ENCODE data around the gene PLCB1.

Gene PLCB1

DNA sequence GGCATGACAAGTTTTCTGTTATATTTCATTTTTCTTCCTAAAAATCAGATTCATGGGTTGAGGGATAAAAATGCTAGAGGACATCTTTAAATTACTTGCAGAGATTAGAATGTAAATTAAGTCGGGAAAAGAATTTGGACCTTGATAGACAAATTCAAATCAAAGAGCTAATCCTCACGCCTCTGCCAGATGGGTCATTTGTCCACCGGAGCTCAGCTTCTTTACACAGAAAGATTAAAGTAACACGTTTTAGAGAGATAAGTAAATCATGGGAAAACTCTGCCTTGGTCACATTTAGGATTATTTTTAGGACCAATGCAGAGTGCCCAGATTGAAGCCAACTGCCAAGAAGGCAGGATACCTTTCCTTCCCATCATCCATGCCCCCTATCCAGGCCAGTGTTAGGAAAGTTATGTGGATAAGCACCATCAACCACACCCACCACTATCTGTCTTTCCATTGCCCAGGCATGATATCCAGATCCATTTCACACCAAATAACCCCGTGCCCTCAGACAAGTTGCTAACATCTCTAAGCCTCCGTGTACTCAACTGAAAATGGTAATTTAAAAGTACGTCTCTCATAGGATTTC, 539.4 kb downstream of the PLCB1 start:
- no peak for DNase-seq

DNA sequence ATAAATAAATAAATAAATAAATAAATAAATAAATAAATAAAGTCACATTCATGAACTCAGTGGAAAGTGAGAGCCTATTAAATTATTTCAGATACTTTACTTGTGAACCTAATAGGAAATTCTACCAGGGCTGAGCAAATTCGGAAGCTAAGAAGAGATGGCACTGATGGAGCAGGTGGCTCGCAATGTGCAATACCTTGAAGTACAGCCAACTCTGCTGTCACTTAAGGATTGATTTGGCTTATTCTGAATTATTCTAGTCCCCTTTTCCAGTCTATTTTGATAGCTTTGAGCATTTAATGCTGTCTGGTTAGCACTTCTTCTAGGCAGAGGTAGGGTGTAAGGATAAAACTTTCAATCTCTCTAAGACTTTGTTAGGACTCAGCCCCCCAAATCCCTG, 541.0 kb downstream of the PLCB1 start:
- no peak for DNase-seq

DNA sequence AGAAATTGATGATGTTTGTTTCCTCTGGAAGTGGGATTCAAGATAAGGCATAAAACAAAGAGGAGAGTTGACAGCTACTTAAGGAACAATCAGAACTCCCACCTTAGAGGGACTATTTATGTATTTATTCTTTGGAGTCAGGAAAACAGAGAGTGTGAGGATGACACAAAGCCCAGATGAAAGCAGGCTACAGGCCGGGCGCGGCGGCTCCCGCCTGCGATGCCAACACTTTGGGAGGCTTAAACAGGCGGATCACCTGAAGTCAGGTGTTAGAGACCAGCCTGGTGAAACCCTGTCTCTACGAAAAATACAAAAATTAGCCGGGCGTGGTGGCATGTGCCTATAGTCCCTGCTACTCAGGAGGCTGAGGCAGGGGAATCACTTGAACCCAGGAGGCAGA, 543.8 kb downstream of the PLCB1 start:
- no peak for DNase-seq

DNA sequence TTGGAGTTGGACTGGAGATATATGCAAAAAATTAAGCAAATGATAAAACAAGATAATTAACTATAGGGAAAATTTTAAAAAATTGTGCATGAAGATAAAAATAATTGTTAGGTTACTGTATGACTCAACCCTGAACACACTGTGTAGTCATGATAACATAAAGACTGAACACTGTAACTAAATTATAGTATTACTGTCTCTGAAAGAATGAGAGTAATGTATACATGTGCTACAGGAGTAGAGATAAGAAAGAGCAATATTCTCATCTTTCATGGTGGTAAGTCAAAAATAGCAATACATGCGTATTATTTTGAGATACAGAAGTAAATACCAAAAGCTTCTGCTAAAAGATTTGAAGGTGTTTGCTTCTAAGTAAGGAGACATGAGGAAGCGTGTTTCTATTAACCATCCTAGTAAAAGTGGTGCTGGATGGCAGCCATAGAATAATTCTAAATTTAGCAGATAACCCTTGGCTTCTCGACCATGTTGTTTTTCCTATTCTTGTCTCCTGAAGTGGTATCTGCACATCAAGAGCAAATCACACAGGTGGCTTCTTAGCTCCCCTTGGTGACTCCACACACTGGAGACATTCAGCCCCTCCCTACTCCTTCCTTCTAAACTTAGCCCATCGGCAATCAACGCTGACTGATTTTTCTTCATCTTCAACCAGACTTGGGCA, 546.2 kb downstream of the PLCB1 start:
- no peak for DNase-seq

DNA sequence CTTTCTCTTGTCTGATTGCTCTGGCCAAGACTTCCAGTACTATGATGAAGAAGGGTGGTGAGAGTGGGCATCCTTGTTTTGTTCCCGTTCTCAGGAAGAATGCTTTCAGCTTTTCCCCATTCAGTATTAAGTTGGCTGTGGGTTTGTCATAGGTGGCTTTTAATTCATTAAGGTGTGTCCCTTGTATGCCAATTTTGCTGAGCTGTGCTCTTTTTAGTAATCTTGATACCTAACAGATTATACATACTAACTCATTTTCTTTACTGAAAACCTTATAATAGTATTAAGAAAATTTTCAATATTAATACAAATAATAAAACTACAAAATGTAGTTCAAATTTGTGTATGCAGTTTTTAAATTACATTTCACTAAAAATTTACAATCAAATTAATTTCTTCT, 557.3 kb downstream of the PLCB1 start:
- DNase-seq = no peak

DNA sequence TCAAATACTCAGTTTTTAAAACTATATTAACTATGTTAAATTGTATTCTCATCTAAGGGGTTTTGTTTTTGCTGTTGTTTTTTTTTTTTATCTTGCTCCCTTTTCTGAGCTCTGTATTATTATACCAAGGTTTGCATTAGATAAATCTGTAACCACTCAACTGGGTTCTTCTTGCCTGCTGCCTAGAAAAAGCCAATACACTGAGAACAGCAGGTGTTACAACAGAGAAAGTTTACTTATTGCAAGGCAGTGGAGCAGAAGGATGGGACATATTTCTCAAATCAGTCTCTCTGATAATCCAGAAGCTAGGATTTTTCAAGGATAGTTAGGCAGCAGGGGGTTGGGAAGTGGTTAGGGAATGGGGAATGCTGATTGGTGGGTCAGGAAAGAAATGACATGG, 558.0 kb downstream of the PLCB1 start:
- DNase-seq = no peak

DNA sequence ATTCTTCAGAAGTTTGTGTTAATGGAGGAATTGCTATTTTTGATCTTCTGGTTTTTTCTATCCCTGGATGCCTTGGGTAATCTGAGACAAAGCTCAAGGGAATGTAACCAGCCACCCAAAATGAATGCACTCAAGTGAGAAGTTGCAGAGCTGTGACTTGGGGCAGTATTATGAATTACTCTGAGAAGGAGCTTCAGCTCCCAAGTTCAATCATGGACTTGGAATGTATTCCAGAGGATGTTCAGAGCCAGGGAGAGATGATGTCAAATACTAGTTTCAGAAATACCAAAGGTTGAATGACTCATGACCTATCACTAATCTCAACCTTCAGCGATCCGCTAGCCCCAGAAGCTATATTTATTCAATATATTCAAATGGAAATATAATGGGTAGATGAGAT, 561.6 kb downstream of the PLCB1 start:
- no peak for DNase-seq

DNA sequence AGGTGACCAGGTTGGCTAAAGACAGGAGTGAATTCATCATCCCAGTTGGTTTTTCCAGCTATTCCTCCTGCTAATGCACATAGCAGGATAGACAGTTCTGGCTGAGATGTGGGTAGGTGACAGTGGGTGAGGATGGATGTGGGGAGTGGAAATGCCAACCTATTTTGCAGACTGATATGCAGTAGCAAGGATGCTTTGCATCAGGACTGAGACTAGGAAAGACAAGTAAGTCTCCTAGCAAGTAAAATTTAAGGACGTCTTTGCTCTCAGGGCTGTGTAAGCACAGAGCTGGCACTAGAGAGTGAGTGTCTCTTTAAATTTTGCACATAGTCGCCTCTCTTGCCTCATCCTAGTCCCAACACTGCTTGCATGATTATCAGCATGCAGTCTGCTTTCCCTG, 568.7 kb downstream of the PLCB1 start:
- no peak for DNase-seq

DNA sequence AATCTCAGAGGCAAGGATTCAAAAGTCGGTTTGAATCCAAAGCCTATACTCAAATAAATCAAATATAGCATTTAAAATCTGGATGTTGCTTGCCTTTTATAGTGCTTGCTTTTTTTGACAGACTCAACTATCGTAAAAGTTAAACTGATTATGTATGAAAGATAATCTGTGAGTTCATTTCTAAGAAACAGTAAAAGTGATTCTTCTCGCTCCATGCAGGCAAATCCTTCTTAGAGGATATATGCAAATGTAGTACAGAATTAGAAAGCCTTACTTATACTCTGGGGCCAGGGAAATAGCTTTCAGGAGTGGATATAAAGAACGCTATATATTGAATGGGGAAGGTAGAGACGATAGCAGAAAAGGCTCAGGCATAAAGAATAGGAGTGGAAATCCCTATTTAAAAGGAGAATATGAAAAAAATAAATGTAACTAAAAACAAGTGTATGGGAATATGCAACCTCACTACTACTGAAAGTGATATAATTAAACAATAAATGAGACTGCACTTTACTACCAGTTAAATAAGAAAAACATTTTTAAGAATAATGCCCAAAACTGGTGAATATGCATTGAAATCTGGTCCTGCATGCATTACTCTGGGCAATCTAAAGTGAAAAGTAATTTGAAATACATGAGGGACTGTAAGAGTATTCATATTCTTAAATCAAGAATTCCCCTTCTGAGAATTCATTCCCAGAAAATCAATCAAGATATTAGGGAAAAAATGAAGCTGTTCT, 575.1 kb downstream of the PLCB1 start:
- no peak for DNase-seq

DNA sequence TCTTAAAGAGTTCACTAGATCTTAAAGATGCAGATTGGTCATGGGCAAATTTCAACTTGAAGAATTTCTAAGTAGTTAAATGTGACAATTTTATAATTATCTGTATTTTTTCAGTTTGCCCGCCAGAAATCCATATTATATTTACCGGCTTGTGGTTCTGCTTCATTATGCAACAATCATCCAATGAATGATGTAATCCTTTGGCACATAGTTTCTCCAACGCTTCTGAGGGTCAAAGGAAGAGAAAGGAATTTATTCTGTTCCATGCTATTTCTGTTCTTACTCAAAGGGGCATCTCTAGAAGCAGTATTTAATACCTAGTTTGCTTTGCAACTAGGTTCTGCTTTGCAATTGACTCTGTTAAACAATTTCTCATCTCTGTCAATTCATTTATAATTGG, 577.6 kb downstream of the PLCB1 start:
- no peak for DNase-seq

DNA sequence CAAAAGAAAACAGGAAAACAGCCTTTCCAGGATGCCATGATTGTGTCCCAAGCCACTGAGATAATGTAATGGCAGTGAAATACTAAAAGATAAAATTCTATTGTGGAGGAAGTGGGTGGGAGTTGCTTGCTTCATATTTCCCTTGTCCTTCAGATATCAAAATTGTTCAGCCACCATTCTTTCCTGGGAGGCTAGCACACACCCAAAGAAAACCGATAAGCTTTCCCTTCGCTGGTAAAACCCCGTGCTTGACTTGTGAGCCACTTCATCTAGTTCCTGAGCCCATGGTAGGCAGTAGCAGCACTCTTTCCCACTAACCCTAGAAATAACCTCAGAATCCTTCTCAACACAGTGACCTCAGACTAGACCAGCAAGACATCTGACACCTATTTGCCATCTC, 579.4 kb downstream of the PLCB1 start:
- DNase-seq = no peak

DNA sequence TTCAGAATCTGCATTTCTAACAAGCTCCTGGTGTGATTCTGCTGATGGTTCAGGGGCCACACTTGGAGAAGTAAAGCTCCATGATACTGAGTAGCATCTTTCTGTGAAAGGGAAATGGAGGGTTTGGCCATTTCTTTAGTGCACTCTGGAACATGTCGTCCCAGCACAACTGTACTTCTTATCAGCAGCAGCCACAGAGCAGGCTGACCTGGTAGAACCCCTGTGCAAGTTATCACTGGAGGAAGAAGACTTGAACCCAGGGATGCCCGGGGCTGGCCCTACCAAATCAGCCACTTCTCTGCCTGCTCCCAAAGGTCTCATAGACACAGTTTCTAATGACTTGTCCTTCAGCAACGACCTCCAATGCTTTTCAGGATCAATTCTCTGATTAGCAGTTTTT, 582.1 kb downstream of the PLCB1 start:
- DNase-seq = no peak

DNA sequence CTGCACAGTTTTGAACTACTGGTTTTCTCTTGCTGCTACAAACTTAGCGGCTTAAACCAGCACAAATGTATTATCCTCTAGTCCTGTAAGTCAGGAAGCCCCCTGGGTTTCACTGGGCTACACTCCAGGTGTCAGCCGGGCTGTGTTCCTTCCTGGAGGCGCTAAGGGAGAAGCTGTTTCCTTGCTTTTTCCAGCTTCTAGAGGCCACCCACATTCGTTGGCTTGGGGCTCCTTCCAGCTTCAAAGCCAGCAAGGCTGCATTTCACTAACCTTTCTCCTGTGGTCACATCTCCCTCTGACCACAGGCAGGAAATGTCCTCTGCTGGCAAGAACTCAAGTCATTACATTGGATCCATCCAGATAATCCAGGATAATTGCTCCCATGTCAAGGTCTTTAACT, 586.2 kb downstream of the PLCB1 start:
- DNase-seq = no peak

DNA sequence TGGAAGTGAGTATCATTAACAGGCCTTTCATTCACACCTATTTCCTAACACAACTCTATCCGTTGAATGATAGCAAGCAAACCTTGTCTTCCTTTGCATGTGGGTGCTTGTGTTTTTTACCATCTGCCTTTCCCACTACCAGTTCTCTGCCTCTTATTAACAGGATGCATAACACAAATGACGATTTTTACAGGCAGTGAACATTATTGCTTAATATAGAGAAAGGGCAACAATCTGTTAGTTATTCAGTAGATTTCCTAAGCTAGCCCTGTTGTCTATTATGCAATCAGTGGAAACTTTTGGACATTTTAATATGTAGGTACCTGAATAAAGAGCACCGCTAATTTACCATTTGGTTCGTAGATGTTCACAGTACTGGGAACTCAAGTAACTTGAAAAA, 588.0 kb downstream of the PLCB1 start:
- DNase-seq = no peak

DNA sequence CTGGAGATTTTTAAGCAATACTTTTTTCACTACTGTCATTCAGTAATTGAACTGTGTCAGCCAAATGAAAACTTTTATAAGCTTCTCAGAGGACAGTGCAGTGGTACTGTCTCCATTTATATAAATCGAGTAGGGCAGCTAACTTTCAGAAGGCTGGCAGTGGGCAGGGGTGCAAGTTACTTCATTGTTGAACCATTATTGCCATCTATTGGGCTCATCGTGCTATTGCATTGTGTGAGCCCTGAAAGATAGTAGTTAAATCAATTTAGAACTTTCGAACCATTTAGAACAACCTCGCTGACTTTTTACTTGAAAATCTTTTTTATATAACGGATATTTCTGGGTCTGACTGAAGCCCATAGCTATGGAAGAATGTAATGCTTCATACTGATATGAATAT, 589.0 kb downstream of the PLCB1 start:
- DNase-seq = peak; percentile 27

DNA sequence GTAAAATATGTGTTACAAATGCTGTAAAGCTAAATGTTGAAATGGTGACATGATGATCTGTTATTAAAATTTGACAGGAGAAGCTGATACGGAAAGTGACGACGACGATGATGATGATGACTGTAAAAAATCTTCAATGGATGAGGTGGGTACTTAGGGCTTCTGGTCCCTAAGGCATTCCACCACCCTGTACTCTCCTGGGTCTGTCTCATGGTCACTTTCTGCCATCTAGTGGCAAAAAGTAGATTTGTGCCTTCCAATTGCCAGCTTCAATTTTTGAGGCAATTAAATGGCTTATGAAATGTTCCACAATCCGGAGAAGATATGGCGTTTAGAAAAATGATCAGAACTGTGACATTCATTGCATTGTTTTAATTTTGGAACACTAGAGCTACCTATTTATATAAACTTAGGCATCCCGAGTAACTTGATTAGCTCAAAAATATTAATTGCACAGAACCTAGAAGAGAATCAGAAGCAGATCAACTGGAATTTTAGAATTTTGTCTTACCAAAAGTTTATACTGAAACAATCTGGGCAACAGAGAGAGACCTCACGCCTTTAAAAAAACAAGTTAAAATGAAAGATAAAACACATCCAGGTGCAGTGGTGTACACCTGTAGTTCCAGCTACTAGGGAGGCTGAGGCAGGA, 590.3 kb downstream of the PLCB1 start:
- peak; percentile 57 for DNase-seq

DNA sequence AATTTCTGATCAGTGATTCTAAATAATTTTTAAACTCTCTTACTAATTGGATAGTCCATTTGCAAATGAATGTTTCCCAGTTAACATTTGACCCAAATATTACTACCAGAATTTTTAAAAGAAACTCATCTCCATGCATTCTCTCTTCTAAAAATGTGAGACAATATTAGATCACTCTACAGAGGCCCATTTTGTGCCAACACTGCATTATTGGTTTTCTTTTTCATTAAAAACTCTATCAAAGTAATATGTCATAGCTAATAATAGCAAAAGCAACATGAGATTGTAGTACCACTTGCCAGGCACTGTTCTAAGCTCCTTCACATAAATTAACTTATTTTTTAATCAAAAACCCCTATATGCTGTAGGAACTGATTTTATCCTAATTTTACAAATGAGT, 591.2 kb downstream of the PLCB1 start:
- no peak for DNase-seq

DNA sequence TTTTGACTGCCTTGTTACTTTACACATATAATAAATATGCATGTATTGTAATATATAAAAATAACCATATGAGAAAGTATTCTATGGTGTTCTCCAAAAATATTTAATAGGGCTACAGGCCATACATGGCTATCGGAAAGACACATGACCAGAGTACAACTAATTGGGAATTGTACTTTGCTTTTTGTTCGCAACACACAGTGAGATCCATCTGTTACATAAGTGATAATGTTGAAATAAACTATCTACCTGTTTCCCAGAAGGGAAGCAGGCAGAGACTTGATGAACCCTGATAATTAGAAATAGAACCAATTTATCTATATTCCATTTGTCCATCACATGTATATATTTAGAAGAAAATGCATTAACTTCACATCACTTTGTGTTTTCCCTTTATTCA, 592.8 kb downstream of the PLCB1 start:
- no peak for DNase-seq

DNA sequence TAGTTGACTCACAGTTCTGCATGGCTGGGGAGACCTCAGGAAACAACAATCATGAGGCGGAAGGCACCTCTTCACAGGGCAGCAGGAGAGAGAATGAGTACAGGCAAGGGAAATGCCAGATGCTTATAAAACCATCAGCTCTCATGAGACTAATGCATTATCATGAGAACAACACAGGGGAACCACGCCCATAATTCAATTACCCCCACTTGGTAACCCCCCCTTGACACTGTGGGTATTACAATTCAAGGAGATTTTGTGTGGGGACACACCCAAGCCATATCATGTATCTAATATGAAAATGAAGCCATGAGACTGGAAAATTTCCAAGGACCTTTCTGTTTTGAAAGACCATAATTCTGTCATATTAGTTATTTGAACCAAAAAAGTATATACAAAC, 594.4 kb downstream of the PLCB1 start:
- no peak for DNase-seq

DNA sequence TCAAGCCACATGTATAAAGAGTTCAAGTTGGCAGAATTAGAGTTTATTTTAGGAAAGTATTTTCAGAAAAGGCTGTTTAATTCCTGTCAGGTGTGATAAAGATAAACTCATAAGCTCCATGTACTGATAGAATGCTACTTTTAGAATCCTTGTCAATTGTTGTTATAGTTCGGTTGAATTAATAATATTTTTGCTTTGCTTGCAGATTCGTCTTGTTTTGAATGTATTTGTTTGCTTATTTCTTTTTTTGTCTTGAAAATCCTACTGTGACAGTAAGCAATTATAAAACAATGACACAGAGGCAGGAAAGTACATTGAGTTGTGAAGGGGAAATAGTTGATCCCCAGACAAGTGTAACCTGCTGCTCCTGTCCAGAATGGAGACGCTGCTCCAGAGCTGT, 602.9 kb downstream of the PLCB1 start:
- DNase-seq = no peak

DNA sequence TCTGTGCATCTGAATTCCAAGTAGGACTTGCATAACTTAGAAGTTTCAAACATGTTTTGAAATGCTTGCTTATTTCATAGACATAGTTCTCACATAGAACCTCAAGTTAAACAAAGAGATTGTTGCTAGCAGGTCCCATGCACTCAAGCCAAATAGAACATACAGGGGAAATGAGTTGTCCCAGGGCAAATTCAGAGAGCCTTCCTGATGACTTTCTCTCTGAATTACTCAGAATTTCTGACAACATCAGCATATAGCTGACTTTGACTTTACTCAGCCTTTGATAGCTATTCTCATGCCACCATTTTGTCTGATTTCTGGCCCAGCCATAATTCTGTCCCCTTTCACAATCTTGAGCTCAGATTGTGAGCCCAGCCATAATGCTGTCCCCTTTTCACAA, 603.6 kb downstream of the PLCB1 start:
- DNase-seq = no peak

DNA sequence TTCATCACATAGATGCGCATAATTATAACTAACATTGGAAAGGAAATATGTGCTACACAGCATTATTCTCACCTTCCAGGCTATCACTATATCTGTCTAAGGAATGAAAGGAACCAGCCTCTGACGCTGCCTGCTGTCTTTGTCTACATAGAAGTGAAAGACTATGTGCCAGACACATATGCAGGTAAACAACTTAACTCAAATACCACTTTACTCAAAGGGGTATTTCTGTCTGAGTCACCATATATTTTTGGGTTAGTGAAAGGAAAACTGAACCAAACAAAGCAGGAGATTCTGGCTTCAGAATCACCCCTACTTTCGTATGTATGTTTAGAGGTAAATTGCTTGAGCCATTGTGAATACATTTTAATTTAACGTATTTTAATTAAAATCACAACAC, 608.2 kb downstream of the PLCB1 start:
- DNase-seq = no peak

DNA sequence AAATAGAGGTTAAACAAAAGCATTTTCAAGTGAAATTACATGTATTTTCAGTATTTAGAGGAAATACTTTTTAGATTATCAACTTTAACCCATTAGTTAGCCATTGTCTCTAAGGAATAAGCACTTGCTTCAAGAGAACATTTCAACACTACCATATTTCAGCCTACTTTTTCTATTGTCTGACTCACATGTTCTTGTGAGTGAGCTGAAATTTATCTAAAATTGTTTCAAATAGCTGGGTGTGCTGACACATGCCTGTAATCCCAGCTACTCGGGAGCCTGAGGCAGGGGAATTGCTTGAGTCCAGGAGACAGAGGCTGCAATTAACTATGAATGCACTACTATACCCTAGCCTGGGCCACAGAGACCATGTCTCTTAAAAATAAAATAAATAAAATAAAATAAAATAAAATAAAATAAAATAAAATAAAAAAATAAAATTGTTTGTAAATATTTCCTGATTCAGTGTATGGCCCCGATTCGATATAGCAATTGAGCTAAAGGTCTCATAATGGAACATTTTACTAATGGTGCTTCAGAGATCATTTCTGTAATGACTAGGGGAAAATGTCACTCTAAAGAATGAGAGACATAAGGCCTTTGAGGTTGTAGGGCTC, 612.3 kb downstream of the PLCB1 start:
- no peak for DNase-seq

DNA sequence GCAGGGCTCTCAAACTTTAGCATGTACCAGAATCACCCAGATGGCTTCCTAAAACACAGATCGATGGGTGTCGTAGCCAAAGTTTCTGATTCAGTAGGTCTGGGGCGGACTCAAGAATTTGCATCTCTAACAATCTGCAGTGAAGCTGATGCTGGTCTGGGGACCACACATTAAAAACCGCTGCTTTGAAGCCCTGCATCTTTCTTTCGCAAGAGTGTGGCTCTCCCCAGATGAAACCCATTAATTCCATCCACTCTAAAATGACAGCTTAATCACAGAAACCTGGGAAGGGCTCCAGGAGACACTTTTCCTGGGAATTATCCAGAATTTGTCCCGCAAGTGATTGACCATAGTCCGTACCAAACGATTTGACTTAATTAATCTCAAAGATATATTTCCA, 617.0 kb downstream of the PLCB1 start:
- DNase-seq = no peak

All from NCI-H2029 (cell line).